ENCODE data around the gene COX4I1. TPM values are rescaled to one million over a fixed set of nuclear protein-coding genes. Genes with fewer than 3 reads are reported as not detected.

The COX4I1 gene
- total RNA-seq, 1 experiment from 2014 or later, result 618 TPM

DNA sequence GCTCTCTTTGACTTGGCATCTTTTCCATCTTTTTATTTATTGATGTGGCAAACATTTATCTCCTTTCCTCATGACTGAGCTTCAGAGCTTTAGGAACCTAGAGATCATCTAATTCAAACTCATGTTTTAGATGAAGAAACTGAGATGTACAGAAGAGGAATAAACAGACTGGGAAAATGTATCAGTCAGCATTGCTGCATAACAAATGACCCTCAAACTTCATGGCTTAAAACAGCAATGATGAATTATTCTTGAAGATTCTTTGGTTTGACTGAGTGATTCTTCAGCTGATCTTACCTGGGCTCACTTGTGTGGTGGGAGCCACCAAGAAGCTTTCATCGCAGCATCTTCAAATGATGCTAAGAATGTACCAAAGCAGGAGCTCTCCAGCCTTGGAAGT lies 55.4 kb downstream of the COX4I1 start:
- POLR2A ChIA-PET, result no interaction called here
- DNase-seq (ENCODE audit: unreplicated experiment), result no peak
- Mint-ChIP-seq H3K4me1 (ENCODE audit: insufficient read depth, unreplicated experiment) (no peaks in the 10 kb centered on the region), H3K36me3 (ENCODE audit: insufficient read depth, unreplicated experiment) (no peaks in the 10 kb centered on the region), H3K9me3 (ENCODE audit: unreplicated experiment) (no peaks in the 10 kb centered on the region), H3K27ac (ENCODE audit: low read depth, unreplicated experiment) (no peak overlapping the region), H3K27me3 (ENCODE audit: insufficient read depth, unreplicated experiment) (peaks cover 83% of the 10 kb centered on the region), H3K4me3 (ENCODE audit: unreplicated experiment) (no peak overlapping the region)
- intact Hi-C loops (cut with micrococcal nuclease), result no loop called here
- TF ChIP-seq CTCF (IDR thresholded peaks at IDR 0.05; ENCODE audit: unreplicated experiment), result no peak
- CTCF ChIA-PET, result interaction anchor here (0.6 kb wide), 1 partner anchor 34 kb away, joined by 4 read pairs; no protein-coding TSS in a partner anchor
- BruUV-seq (replicated peaks), result no TSS peak

DNA sequence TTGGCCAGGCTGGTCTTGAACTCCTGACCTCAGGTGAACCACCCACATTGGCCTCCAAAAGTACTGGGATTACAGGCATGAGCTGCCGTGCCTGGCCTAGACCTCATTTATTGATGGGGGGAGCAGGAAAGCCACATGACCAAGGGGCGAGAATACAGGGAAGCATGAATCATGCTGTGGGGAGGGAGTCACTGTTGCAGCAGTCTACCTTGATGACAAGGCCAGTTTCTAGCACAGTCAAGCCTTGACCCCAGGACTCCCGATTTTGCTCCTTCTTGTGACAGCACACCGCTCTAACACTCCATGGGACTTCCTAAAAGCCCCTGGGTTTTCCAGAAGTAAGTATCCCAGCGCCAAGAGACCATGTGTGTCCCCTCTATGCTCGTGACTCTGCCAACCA lies 56.6 kb downstream of the COX4I1 start:
- BruUV-seq (replicated peaks), result no TSS peak
- H3K27ac Mint-ChIP-seq (ENCODE audit: low read depth, unreplicated experiment), result no peak overlapping the region
- TF ChIP-seq CTCF (IDR thresholded peaks at IDR 0.05; ENCODE audit: unreplicated experiment), result no peak
- POLR2A ChIA-PET, result no interaction called here
- no peak overlapping the region for H3K4me3 Mint-ChIP-seq (ENCODE audit: unreplicated experiment)
- H3K36me3 Mint-ChIP-seq (ENCODE audit: insufficient read depth, unreplicated experiment), result no peaks in the 10 kb centered on the region
- H3K27me3 Mint-ChIP-seq (ENCODE audit: insufficient read depth, unreplicated experiment), result peaks cover 72% of the 10 kb centered on the region
- H3K4me1 Mint-ChIP-seq (ENCODE audit: insufficient read depth, unreplicated experiment), result no peaks in the 10 kb centered on the region
- intact Hi-C loops (cut with micrococcal nuclease), result no loop called here
- no peaks in the 10 kb centered on the region for H3K9me3 Mint-ChIP-seq (ENCODE audit: unreplicated experiment)
- CTCF ChIA-PET, result no interaction called here
- DNase-seq (ENCODE audit: unreplicated experiment), result no peak

DNA sequence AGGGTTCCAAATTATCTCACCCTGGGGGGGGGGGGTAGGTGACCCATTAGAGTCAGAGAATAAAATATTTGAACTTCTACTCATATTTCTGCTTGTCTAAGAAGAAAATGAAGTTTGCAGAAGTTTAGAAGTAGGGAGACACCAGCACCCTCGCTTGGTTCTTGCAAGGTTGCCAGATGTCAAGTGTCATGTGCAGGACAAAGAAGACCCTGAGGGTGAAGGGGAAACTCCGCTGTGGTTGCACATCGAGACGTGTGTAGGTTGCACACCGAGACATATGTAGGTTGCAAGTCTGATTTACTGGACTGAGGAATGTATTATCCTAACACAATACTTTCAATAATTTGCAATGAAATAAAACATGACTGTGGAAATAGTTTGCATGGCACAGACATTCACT lies 57.1 kb downstream of the COX4I1 start:
- BruUV-seq (replicated peaks), result no TSS peak
- CTCF ChIA-PET, result no interaction called here
- Mint-ChIP-seq H3K9me3 (ENCODE audit: unreplicated experiment) (no peaks in the 10 kb centered on the region), H3K27me3 (ENCODE audit: insufficient read depth, unreplicated experiment) (peaks cover 67% of the 10 kb centered on the region), H3K36me3 (ENCODE audit: insufficient read depth, unreplicated experiment) (no peaks in the 10 kb centered on the region), H3K4me3 (ENCODE audit: unreplicated experiment) (no peak overlapping the region), H3K4me1 (ENCODE audit: insufficient read depth, unreplicated experiment) (no peaks in the 10 kb centered on the region), H3K27ac (ENCODE audit: low read depth, unreplicated experiment) (no peak overlapping the region)
- POLR2A ChIA-PET, result no interaction called here
- intact Hi-C loops (cut with micrococcal nuclease), result no loop called here
- DNase-seq (ENCODE audit: unreplicated experiment), result no peak
- no peak for TF ChIP-seq CTCF (IDR thresholded peaks at IDR 0.05; ENCODE audit: unreplicated experiment)

Other genes with a start within 250 kb of the COX4I1 start
- gene GSE1, start 186.4 kb upstream of the COX4I1 start, total RNA-seq (2022), result 44.4 and 52.9 TPM in 2 replicates
- gene GINS2, start 110.7 kb upstream of the COX4I1 start, total RNA-seq (2022), result 6.9 and 11.3 TPM in 2 replicates
- gene C16orf74, start 48.6 kb upstream of the COX4I1 start, total RNA-seq (2022), result 62.6 and 68.5 TPM in 2 replicates
- 68.5 and 71.1 TPM in 2 replicates for gene EMC8, start 151 bp upstream of the COX4I1 start, total RNA-seq (2022)
- gene IRF8, start 99.5 kb downstream of the COX4I1 start, total RNA-seq (2022), result not detected in 2 replicates

All from MCF 10A (cell line).